ENCODE measurements around the gene CTDSPL. TPM values are rescaled to one million over a fixed set of nuclear protein-coding genes. Genes with fewer than 3 reads are reported as not detected.

The CTDSPL gene
- total RNA-seq, 4 donors from 2014 or later, result 39.8 to 105 (median 56.2) TPM

- intact Hi-C loops (cut with DNase I; ENCODE audit: low total_unique reads), result loop anchor here (1.0 kb wide), 1 partner anchor 10 kb away; no protein-coding TSS in a partner anchor
- no peaks in the 10 kb centered on the region for H3K36me3 ChIP-seq
- WGBS, 2 donors (ENCODE audit: low coverage in 1 of 2), result 40 to 50% methylated on average over 8 to 9 of the region's 9 CpGs
- peaks cover 36 to 75% (median 48%) of the 10 kb centered on the region in 4 donors for H3K4me1 ChIP-seq
- peak overlapping the region; percentile 61 to 76 (median 68) for H3K27ac ChIP-seq
- H3K27me3 ChIP-seq, result no peaks in the 10 kb centered on the region
- H3K9me3 ChIP-seq, result no peaks in the 10 kb centered on the region
- peak; percentile 36 for DNase-seq
- no peak overlapping the region for H3K4me3 ChIP-seq
- TF ChIP-seq EP300 (IDR thresholded peaks at IDR 0.05; ENCODE audit: low read depth) (no peak), POLR2AphosphoS5 (IDR thresholded peaks at IDR 0.05) (peak in 1 of 3 donors; percentile 13)
- in situ Hi-C loops (cut with MboI; ENCODE audit: low pct_ligation_motif_present in 1 of 4, low pct_unique_long_range_greater_than_20kb in 1 of 4, low sequenced_read_pairs in 3 of 4), result no loop called here
These were observed 74.3 kb downstream of the CTDSPL start for GRCh38 chr3:37935756-37936666.

DNA sequence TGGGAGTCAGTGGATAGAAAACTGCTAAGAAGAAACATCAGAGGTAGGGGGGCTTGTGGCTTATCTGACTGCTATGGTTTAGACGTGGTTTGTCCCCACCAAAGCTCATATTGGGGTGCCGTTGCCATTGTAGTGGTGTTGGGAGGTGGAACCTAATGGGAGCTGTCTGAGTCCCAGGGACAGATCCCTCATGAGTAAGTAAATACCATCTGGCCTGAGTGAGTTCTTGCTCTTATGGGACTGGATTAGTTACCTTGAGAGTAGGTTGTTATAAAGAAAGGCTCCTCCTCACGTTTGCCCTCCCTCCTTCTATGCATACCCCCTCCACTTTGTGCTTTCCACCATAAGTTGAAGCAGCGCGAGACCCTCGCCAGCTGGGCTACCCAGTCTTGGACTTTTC is 75.5 kb downstream of the CTDSPL start:
- WGBS, 2 donors (ENCODE audit: low coverage in 1 of 2), result 76% methylated on average over 6 of the region's 6 CpGs; no CpG with 5 or more reads in 1 of the 2 donors
- in situ Hi-C loops (cut with MboI; ENCODE audit: low pct_ligation_motif_present in 1 of 4, low pct_unique_long_range_greater_than_20kb in 1 of 4, low sequenced_read_pairs in 3 of 4), result no loop called here
- H3K9me3 ChIP-seq, result no peaks in the 10 kb centered on the region
- peaks cover 42 to 75% (median 50%) of the 10 kb centered on the region in 4 donors for H3K4me1 ChIP-seq
- no peaks in the 10 kb centered on the region for H3K36me3 ChIP-seq
- no peak for TF ChIP-seq POLR2A (IDR thresholded peaks at IDR 0.05)
- TF ChIP-seq CTCF (IDR thresholded peaks at IDR 0.05), result no peak
- intact Hi-C loops (cut with DNase I; ENCODE audit: low total_unique reads), result no loop called here
- no peak overlapping the region for H3K4me3 ChIP-seq
- peak overlapping the region in 1 of 4 donors; percentile 24 for H3K27ac ChIP-seq
- DNase-seq, result no peak
- no peaks in the 10 kb centered on the region for H3K27me3 ChIP-seq

DNA sequence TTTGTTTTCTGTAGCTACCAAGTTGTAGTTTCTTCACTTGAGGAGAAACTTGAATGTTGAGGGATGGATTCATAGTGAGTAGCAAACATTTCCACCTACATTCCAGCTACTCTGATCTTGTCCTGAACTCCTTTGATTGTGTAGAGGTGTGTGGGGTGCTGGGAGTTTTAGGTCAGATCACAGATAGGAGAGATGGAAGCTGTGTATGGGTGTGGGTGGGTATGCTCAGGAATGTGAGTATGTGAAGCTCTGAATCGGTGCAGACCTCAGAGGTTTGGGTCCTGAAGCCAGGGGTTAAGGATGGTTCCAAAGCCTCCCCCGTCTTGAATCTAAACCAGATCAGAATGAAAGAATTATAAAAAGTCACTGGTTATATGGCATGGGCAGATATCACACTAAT is 76.3 kb downstream of the CTDSPL start:
- H3K4me1 ChIP-seq, result peaks cover 36 to 78% (median 55%) of the 10 kb centered on the region in 4 donors
- WGBS, 2 donors (ENCODE audit: low coverage in 1 of 2), result 85 to 94% methylated on average over 2 of the region's 2 CpGs
- TF ChIP-seq EP300 (IDR thresholded peaks at IDR 0.05; ENCODE audit: low read depth) (no peak), POLR2AphosphoS5 (IDR thresholded peaks at IDR 0.05) (no peak), CTCF (IDR thresholded peaks at IDR 0.05) (no peak), POLR2A (IDR thresholded peaks at IDR 0.05) (no peak)
- H3K4me3 ChIP-seq, result no peak overlapping the region
- DNase-seq, result no peak
- in situ Hi-C loops (cut with MboI; ENCODE audit: low pct_ligation_motif_present in 1 of 4, low pct_unique_long_range_greater_than_20kb in 1 of 4, low sequenced_read_pairs in 3 of 4), result no loop called here
- intact Hi-C loops (cut with DNase I; ENCODE audit: low total_unique reads), result no loop called here
- no peaks in the 10 kb centered on the region for H3K27me3 ChIP-seq
- no peak overlapping the region for H3K27ac ChIP-seq
- H3K36me3 ChIP-seq, result no peaks in the 10 kb centered on the region
- H3K9me3 ChIP-seq, result no peaks in the 10 kb centered on the region

DNA sequence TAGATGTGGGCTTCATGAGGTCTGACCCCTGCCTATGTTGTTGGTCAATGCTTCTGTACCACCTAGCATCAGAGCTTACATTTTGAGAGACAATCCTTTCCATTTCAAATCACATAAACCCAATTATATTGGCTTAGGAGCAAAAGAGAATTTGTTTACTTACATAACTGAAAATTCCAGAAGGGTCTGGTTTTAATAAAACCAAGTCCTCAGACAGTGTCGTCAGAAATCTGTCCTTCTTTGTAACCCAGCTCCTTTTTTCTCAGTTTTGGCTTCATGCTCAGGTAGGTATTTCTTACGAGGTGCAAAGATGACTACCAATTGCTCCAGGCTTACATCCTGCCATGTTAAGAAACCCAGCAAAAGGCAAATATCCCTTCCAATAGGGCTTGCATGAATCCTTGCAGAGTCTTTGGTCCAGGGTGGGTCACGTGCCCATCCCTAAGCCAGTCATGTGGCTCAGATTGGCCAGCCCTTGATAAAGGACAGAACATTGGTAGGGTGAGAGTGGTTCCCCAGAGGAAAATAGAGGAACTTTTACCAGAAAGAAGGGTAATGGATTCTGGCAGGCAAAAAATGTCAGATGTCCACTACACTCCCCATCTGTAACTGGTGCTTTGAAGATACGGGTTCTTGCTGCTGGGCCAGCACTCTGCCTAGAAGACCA is 78.7 kb downstream of the CTDSPL start:
- intact Hi-C loops (cut with DNase I; ENCODE audit: low total_unique reads), result no loop called here
- Histone ChIP-seq H3K4me3 (no peak overlapping the region), H3K27ac (peak overlapping the region in 1 of 4 donors; percentile 73), H3K4me1 (peaks cover 42 to 89% (median 59%) of the 10 kb centered on the region in 4 donors), H3K9me3 (no peaks in the 10 kb centered on the region), H3K36me3 (no peaks in the 10 kb centered on the region), H3K27me3 (no peaks in the 10 kb centered on the region)
- in situ Hi-C loops (cut with MboI; ENCODE audit: low pct_ligation_motif_present in 1 of 4, low pct_unique_long_range_greater_than_20kb in 1 of 4, low sequenced_read_pairs in 3 of 4), result no loop called here
- TF ChIP-seq EP300 (IDR thresholded peaks at IDR 0.05; ENCODE audit: low read depth), result no peak
- no peak for TF ChIP-seq POLR2A (IDR thresholded peaks at IDR 0.05)
- no peak for TF ChIP-seq POLR2AphosphoS5 (IDR thresholded peaks at IDR 0.05)
- no peak for TF ChIP-seq CTCF (IDR thresholded peaks at IDR 0.05)
- 58 to 87% methylated on average over 2 to 4 of the region's 4 CpGs for WGBS, 2 donors (ENCODE audit: low coverage in 1 of 2)
- DNase-seq, result no peak
